IPS-20b (cell line): ENCODE results near the gene PRKG1.
A peak's percentile ranks its signal among the peaks of the same experiment; 100 is the strongest.

Experiments used
- H3K27ac ChIP-seq: one replicate; pipeline ENCODE4 v1.5.1; 2013; ENCODE audit warnings: low read length
- H3K27me3 ChIP-seq: 2 replicates; pipeline ENCODE4 v1.6.1; 2013; ENCODE audit warnings: mild to moderate bottlenecking, low read length, inconsistent platforms; ENCODE audit not compliant: insufficient read depth
- H3K36me3 ChIP-seq: 2 replicates; pipeline ENCODE4 v1.6.1; 2013; ENCODE audit warnings: low read depth, mild to moderate bottlenecking, inconsistent platforms, low read length, moderate library complexity; ENCODE audit not compliant: insufficient read depth
- H3K4me1 ChIP-seq: 2 replicates; pipeline ENCODE4 v1.6.1; 2013; ENCODE audit warnings: mild to moderate bottlenecking, control low read depth, inconsistent platforms, low read length, moderate library complexity; ENCODE audit not compliant: insufficient read depth
- H3K4me3 ChIP-seq: 2 replicates; pipeline ENCODE4 v1.5.1; 2013; ENCODE audit warnings: mild to moderate bottlenecking, low read length, inconsistent platforms
- H3K9ac ChIP-seq: 2 replicates; pipeline ENCODE4 v1.6.1; 2013; ENCODE audit warnings: low read depth, mild to moderate bottlenecking, inconsistent platforms, low read length, moderate library complexity
- H3K9me3 ChIP-seq: 2 replicates; pipeline ENCODE4 v1.6.1; 2013; ENCODE audit warnings: mild to moderate bottlenecking, low read depth, low read length, inconsistent platforms; ENCODE audit not compliant: insufficient read depth

The PRKG1 gene

GRCh38 chr10:51897560-51897959 is 823.3 kb downstream of the PRKG1 start:
- Histone ChIP-seq H3K4me3 (no peak overlapping the region), H3K9ac (no peak overlapping the region), H3K36me3 (no peaks in the 10 kb centered on the region), H3K4me1 (peaks cover 8% of the 10 kb centered on the region; the same call in 1 of the 2 replicates), H3K9me3 (no peaks in the 10 kb centered on the region), H3K27ac (no peak overlapping the region), H3K27me3 (no peaks in the 10 kb centered on the region)

- H3K27me3 ChIP-seq = no peaks in the 10 kb centered on the region
- H3K4me1 ChIP-seq = no peaks in the 10 kb centered on the region
- H3K9ac ChIP-seq = no peak overlapping the region
- no peaks in the 10 kb centered on the region for H3K9me3 ChIP-seq
- H3K36me3 ChIP-seq = no peaks in the 10 kb centered on the region
- no peak overlapping the region for H3K4me3 ChIP-seq
- no peak overlapping the region for H3K27ac ChIP-seq
Measured at GRCh38 chr10:51900180-51900579, 825.9 kb downstream of the PRKG1 start.

DNA sequence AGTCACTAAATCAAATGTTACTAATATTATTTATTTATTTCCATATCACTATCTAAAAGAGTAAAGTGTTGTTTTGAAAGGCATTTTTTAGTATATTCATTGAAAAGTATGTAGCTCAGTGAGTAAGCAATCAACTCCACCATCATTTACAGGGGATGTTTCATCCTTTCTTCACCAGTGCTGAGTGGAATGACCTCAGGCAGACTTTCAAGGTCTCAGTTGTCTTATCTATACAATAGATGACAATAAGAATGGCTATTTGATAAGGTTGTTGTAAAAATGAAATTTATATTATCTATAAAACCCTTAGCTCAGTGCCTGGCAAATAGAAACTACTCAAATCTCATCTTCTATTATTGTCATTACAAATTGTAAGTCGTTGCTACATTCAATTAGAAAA is 829.4 kb downstream of the PRKG1 start:
- Histone ChIP-seq H3K4me3 (no peak overlapping the region), H3K9me3 (no peaks in the 10 kb centered on the region), H3K27me3 (peaks cover 6% of the 10 kb centered on the region; the same call in 1 of the 2 replicates), H3K36me3 (no peaks in the 10 kb centered on the region), H3K9ac (no peak overlapping the region), H3K4me1 (peaks cover 17% of the 10 kb centered on the region), H3K27ac (no peak overlapping the region)

GRCh38 chr10:51905032-51905431 is 830.7 kb downstream of the PRKG1 start:
- Histone ChIP-seq H3K36me3 (no peaks in the 10 kb centered on the region), H3K27ac (no peak overlapping the region), H3K9ac (no peak overlapping the region), H3K4me1 (peaks cover 29% of the 10 kb centered on the region), H3K4me3 (no peak overlapping the region), H3K9me3 (no peaks in the 10 kb centered on the region), H3K27me3 (peaks cover 16% of the 10 kb centered on the region; the same call in 1 of the 2 replicates)

GRCh38 chr10:51907361-51907760 is 833.1 kb downstream of the PRKG1 start:
- no peaks in the 10 kb centered on the region for H3K9me3 ChIP-seq
- no peak overlapping the region for H3K4me3 ChIP-seq
- no peak overlapping the region for H3K27ac ChIP-seq
- H3K36me3 ChIP-seq = no peaks in the 10 kb centered on the region
- H3K9ac ChIP-seq = no peak overlapping the region
- peaks cover 47% of the 10 kb centered on the region for H3K4me1 ChIP-seq
- peaks cover 33% of the 10 kb centered on the region; the same call in 1 of the 2 replicates for H3K27me3 ChIP-seq

GRCh38 chr10:51910189-51910588 is 835.9 kb downstream of the PRKG1 start:
- peak overlapping the region; percentile 61 for H3K9ac ChIP-seq
- no peaks in the 10 kb centered on the region for H3K9me3 ChIP-seq
- peaks cover 64% of the 10 kb centered on the region for H3K4me1 ChIP-seq
- no peaks in the 10 kb centered on the region for H3K36me3 ChIP-seq
- H3K27ac ChIP-seq = peak overlapping the region; percentile 11
- peaks cover 42% of the 10 kb centered on the region; the same call in 1 of the 2 replicates for H3K27me3 ChIP-seq
- peak overlapping the region; percentile 55 for H3K4me3 ChIP-seq

DNA sequence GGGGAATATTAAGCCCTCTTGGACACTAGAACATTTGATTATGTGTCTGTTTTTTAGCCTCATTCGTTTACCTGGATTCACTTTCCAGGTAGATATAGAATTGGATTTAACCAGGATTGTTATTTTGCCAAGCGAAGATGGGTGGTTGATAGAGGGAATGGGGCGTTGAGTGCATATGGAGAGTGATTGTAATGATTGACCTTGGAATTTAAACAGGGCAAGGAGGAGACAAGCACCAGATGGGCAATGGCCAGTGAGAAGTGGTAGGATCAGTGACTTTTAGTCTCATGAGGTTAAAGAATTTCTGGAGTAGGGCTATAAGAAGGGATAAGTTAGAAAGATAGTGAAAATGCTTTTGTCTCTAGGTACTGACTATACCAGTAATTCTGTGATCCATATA is 836.3 kb downstream of the PRKG1 start:
- Histone ChIP-seq H3K9ac (peak overlapping the region; percentile 61), H3K27me3 (peaks cover 42% of the 10 kb centered on the region; the same call in 1 of the 2 replicates), H3K36me3 (no peaks in the 10 kb centered on the region), H3K4me1 (peaks cover 68% of the 10 kb centered on the region), H3K9me3 (no peaks in the 10 kb centered on the region), H3K27ac (peak overlapping the region; percentile 11), H3K4me3 (peak overlapping the region; percentile 55)

- no peak overlapping the region for H3K4me3 ChIP-seq
- peaks cover 74% of the 10 kb centered on the region for H3K4me1 ChIP-seq
- H3K9ac ChIP-seq = no peak overlapping the region
- H3K9me3 ChIP-seq = no peaks in the 10 kb centered on the region
- H3K36me3 ChIP-seq = no peaks in the 10 kb centered on the region
- H3K27ac ChIP-seq = no peak overlapping the region
- peaks cover 42% of the 10 kb centered on the region; the same call in 1 of the 2 replicates for H3K27me3 ChIP-seq
Measured at GRCh38 chr10:51911723-51912122, 837.4 kb downstream of the PRKG1 start.

- H3K4me3 ChIP-seq = peak overlapping the region; percentile 32; the same call in 1 of the 2 replicates
- H3K27ac ChIP-seq = peak overlapping the region; percentile 50
- no peaks in the 10 kb centered on the region for H3K9me3 ChIP-seq
- H3K9ac ChIP-seq = peak overlapping the region; percentile 19; the same call in 1 of the 2 replicates
- H3K36me3 ChIP-seq = no peaks in the 10 kb centered on the region
- H3K4me1 ChIP-seq = peaks cover 54% of the 10 kb centered on the region
- peaks cover 26% of the 10 kb centered on the region; the same call in 1 of the 2 replicates for H3K27me3 ChIP-seq
Measured at GRCh38 chr10:51915031-51915542, 840.8 kb downstream of the PRKG1 start.

DNA sequence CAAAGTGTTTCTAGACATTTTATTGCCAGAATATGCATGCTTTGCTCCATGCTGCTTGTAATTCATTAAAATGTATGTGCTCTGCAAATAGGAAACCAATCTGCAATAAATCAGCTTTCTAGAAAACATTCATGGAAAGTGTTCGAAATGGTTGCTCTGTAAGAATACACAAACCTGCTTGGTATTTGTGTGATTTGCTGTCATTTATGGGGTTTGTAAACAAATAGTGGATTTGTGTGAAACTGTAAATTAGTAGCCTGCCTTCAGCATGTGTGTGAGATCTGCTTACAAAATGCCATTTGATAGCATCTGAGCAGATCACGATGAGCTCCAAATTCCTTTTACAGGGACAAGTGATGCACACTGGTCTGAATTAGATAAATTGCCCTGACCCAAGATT is 844.2 kb downstream of the PRKG1 start:
- H3K27me3 ChIP-seq = 0 out of 2 replicates have a peak, but pooled peaks cover 2% of the 10 kb centered on the region
- H3K27ac ChIP-seq = no peak overlapping the region
- no peaks in the 10 kb centered on the region for H3K9me3 ChIP-seq
- no peak overlapping the region for H3K9ac ChIP-seq
- no peaks in the 10 kb centered on the region for H3K36me3 ChIP-seq
- H3K4me3 ChIP-seq = no peak overlapping the region
- H3K4me1 ChIP-seq = peaks cover 35% of the 10 kb centered on the region

DNA sequence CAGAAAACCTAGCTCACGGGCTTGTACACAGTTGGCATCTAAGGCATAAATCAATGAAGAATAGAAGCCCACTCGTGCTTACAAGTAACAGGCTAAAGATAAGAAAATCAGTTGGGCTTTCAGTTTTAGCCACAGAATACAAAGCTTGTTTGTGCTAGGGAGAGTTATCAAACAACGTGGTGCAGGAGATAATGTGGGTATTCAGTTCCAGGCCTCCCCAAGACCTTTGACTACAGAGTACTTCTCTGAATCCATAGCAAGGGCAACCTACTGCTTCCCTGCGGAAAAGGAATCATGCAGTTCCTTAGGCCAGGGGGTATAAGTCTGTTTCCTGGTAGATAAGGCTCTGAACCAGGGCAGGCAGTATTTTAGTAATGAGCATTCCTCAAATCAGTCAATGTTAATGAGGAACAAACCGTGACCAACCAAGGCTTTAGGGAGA is 844.6 kb downstream of the PRKG1 start:
- Histone ChIP-seq H3K27ac (no peak overlapping the region), H3K36me3 (no peaks in the 10 kb centered on the region), H3K9me3 (no peaks in the 10 kb centered on the region), H3K4me3 (no peak overlapping the region), H3K27me3 (no peaks in the 10 kb centered on the region), H3K4me1 (peaks cover 31% of the 10 kb centered on the region), H3K9ac (no peak overlapping the region; the same call in 1 of the 2 replicates)

- no peak overlapping the region for H3K9ac ChIP-seq
- no peaks in the 10 kb centered on the region for H3K36me3 ChIP-seq
- H3K4me1 ChIP-seq = peaks cover 15% of the 10 kb centered on the region
- no peak overlapping the region for H3K27ac ChIP-seq
- H3K4me3 ChIP-seq = no peak overlapping the region
- no peaks in the 10 kb centered on the region for H3K27me3 ChIP-seq
- H3K9me3 ChIP-seq = no peaks in the 10 kb centered on the region
Measured at GRCh38 chr10:51920672-51921071, 846.4 kb downstream of the PRKG1 start.
